Activated CD4-positive, alpha-beta T cell treated with anti-CD3 and anti-CD28 coated beads for 48 hours (primary cell): Measurements from ENCODE around the gene ZNF354B.
"Not testable (repeated sequence)": the region's sequence is repeated elsewhere in the genome, so short reads cannot be mapped to it uniquely, and the experiment has no call there.

Experiments
- DNase-seq: peaks from one replicate; pipeline ENCODE4 v3.0.0-alpha.2; 2020

Gene ZNF354B

GRCh38 chr5:178859625-178860521 is at the start of gene ZNF354B:
TSS of gene ZNF354B (plus strand) at chr5:178859953. CDS start at chr5:178861048, 1,095 bp downstream.
- peak; percentile 90 for DNase-seq

DNA sequence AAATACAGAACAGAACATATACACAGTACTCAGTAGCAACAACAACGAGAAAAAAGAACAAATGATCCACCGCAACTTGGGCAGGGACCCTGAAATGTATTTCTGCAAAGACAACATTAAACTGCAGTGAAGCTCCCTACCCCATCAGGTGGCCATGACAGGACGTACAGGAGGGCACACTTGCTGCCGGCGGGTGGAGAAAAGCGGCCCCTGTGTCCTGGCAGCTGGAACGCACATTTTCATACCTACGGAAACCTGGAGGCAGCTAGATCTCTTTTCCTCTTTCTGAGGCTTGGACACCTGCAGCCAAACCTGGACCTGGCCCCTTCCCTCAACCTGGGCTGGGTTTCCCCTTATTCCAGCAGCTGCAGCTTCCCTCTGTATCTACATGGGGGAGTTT is 42.2 kb upstream of the ZNF354B start:
- DNase-seq = no peak

GRCh38 chr5:178818094-178818493 is 41.7 kb upstream of the ZNF354B start:
- no peak for DNase-seq

- no peak for DNase-seq
Measured at GRCh38 chr5:178820001-178820400, 39.8 kb upstream of the ZNF354B start.

GRCh38 chr5:178825444-178825843 is 34.3 kb upstream of the ZNF354B start:
- DNase-seq = no peak

- no peak for DNase-seq
Measured at GRCh38 chr5:178826216-178826615, 33.5 kb upstream of the ZNF354B start.

DNA sequence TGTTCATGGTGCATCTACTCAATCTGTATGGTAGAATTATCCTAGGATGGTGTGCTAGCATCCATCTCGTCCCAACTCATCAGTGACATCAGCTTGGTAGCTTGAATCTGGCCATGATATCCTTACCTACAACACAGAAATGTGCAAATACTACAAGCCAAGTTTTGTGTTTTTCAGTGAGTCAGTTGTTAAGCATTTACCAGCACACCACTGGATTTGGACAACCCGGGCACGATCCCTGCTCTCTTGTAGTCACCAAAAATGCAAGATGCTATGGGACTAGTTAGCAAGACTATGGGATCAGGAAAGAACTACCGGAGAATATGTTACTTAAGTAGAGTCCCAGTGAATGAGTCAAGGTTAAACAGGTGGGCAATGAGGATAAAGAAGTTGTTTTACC is 32.1 kb upstream of the ZNF354B start:
- no peak for DNase-seq

DNA sequence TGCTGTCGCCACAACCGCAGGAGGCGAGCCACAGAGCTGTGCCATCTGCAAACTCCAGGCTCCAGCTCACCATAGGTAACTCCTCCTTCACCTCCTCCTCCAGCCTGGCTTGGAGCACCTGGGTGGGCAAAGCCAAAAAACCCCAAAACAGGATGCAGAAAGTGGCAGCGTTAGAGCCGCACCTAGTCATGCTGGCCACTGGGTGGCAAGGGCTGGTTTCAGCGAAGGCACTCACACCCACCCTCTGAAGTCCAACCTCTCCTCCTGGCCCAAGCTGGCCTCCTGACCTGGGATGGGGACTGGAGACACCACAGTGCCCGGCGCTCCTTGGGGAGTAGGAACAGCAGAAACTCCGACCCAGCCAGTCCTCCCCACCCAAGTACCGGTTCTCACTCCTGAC is 28.7 kb upstream of the ZNF354B start:
- no peak for DNase-seq

DNA sequence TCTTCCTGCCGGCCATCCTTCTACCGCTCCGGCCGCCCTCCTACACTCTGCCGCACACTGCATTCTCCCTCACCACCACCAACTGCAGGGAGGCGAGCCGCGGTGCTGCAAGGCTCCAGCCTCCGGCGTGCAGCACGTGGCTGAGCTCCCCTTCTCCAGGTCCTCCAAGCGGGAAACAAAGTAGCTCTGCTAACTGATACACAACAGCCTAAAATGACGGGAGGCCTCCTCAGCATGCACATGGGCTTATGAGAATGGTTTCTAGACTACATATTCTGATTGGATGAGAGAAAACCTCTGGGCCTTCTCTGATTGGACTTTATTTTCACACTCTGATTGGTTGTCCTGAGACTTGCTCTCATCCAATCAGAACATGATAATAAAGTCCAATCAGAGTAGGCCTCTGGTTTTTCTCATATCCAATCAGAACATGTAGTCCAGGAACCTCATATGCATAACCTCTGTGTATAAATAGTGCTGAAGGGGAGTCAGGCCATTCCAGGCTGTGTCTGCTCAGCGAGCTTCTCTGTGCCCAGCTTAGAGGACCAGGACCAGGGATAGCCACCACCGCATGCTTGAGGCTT is 27.0 kb upstream of the ZNF354B start:
- no peak for DNase-seq

- no peak for DNase-seq
Measured at GRCh38 chr5:178836628-178837027, 23.1 kb upstream of the ZNF354B start.

DNA sequence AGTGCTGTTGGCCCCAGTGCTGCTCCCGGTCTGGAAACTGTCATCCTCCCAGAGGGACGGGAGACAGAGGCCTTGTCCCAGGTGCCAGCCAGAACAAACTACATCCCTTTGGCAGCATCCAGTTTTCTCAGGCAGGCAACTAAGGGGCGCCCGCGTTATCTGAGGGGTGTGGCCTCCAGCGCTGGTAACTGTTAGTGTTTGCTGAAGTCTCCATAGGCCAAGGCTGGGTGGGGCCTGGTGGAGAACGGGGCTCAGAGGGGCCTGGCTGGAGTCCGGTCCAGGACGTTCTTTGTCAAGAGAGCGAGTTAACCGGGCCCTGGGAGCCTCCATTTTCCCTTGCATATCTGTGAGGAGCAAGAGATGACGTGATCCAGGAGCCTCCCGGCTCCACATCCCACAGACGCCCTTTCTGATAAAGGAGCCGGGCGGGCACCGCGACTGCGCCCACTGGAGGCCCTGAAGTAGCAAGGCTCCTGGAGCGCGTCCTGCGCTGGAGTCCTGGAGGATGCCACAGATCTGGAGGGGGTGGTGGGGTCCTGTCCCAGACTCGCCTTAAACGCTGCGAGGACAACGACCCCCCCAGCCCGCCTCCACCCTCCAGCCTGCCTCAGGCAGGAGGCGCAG is 20.9 kb upstream of the ZNF354B start:
- not testable (repeated sequence) for DNase-seq

GRCh38 chr5:178839319-178839704 is 20.4 kb upstream of the ZNF354B start:
- peak; percentile 65 for DNase-seq

DNA sequence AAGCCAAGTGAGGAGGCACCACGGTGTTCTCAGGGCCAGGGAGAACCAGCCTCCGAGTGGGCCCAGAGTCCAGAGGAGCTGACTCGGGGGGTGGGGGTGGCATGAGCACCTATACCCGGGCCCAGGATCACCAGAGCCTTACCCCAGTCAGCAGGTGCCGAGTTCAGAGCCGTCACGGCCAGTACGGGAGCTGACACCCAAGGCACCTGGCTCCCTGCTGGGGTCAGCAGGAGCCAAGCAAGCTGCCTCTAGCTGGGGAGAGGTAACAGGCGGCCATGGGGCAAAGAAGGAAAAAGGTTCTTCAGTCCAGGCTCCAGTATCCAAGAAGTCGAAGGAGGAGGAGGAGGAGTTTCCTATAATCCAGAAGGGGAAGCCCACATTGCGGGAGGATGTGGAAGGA is 19.4 kb upstream of the ZNF354B start:
- not testable (repeated sequence) for DNase-seq

- DNase-seq = no peak
Measured at GRCh38 chr5:178849316-178849715, 10.4 kb upstream of the ZNF354B start.

- no peak for DNase-seq
Measured at GRCh38 chr5:178851951-178852350, 7.8 kb upstream of the ZNF354B start.

GRCh38 chr5:178854284-178854683 is 5.5 kb upstream of the ZNF354B start:
- DNase-seq = no peak

GRCh38 chr5:178860615-178861014 is 862 bp downstream of the ZNF354B start:
- not testable (repeated sequence) for DNase-seq

GRCh38 chr5:178861627-178862026 is 1.9 kb downstream of the ZNF354B start:
- DNase-seq = no peak

DNA sequence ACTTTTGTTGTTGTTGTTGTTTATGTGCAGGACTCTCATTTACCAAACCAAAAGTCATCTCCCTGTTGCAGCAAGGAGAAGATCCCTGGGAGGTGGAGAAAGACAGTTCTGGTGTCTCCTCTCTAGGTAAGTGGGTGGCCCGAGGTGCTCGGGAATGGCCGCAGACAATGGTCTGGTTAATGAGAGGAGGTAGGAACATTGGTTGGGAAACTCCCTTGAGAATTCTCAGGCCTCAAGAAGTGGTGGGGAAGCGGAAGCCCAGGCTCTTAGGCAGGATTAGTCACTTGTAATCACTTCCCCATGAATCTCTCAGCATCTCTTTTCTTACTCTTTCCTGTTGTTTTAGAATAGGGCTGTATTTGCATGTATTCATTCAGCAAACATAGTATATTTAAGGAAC is 7.2 kb downstream of the ZNF354B start:
- DNase-seq = no peak

GRCh38 chr5:178869577-178869976 is 9.8 kb downstream of the ZNF354B start:
- DNase-seq = no peak

- no peak for DNase-seq
Measured at GRCh38 chr5:178870411-178870810, 10.7 kb downstream of the ZNF354B start.

GRCh38 chr5:178872302-178872701 is 12.5 kb downstream of the ZNF354B start:
- DNase-seq = no peak

GRCh38 chr5:178883115-178883694 is 23.5 kb downstream of the ZNF354B start:
- not testable (repeated sequence) for DNase-seq
